SK-N-SH treated with all-trans-retinoic acid at 6 μM for 48 hours (cell line): ENCODE measurements around the gene JOSD1.

Experiments
- ATAC-seq: fragments of 200-7000 bp; cut with Tn5 transposase; 3 replicates; pipeline ENCODE4 v1.9.1; 2020; ENCODE audit warnings: mild to moderate bottlenecking, moderate library complexity
- ARNTL ChIP-seq: fragments of 450-650 bp; formaldehyde crosslinking; IDR thresholded peaks from 2 replicates; pipeline ENCODE4 v1.5.0; 2020; ENCODE audit warnings: low read depth, mild to moderate bottlenecking, moderate library complexity, borderline replicate concordance
- CSDC2 ChIP-seq: fragments of 250-450 bp; sonication (Bioruptor Pico); IDR thresholded peaks from 2 replicates; pipeline ENCODE4 v1.5.0; 2020; ENCODE audit warnings: mild to moderate bottlenecking, moderate library complexity
- GLIS3 ChIP-seq: fragments of 250-450 bp; sonication (Bioruptor Pico); IDR thresholded peaks from 2 replicates; pipeline ENCODE4 v1.5.0; 2020; ENCODE audit warnings: mild to moderate bottlenecking, moderate library complexity
- OSR1 ChIP-seq: fragments of 250-450 bp; sonication (Bioruptor Pico); IDR thresholded peaks from 2 replicates; pipeline ENCODE4 v1.8.0; 2022; ENCODE audit warnings: moderate library complexity, mild to moderate bottlenecking, inconsistent platforms
- PPARA ChIP-seq: fragments of 250-450 bp; sonication (Bioruptor Pico); IDR thresholded peaks from 2 replicates; pipeline ENCODE4 v1.5.0; 2020; ENCODE audit warnings: mild to moderate bottlenecking, borderline replicate concordance
- ZC3H10 ChIP-seq: fragments of 250-450 bp; sonication (Bioruptor Pico); IDR thresholded peaks from 2 replicates; pipeline ENCODE4 v1.5.1; 2021; ENCODE audit warnings: mild to moderate bottlenecking, moderate library complexity
- ZFP3 ChIP-seq: fragments of 250-450 bp; sonication (Bioruptor Pico); IDR thresholded peaks from 2 replicates; pipeline ENCODE4 v1.5.0; 2020; ENCODE audit warnings: mild to moderate bottlenecking, moderate library complexity
- ZFP30 ChIP-seq: fragments of 450-650 bp; formaldehyde crosslinking; IDR thresholded peaks from 2 replicates; pipeline ENCODE4 v1.5.0; 2022; ENCODE audit warnings: mild to moderate bottlenecking, moderate library complexity
- ZNF565 ChIP-seq: fragments of 450-650 bp; formaldehyde crosslinking; conservative IDR thresholded peaks from 2 replicates; pipeline ENCODE4 v1.5.0; 2020; ENCODE audit warnings: low read depth, mild to moderate bottlenecking, moderate library complexity
- ZNF8 ChIP-seq: fragments of 450-650 bp; formaldehyde crosslinking; IDR thresholded peaks from 2 replicates; pipeline ENCODE4 v1.5.0; 2020; ENCODE audit warnings: mild to moderate bottlenecking, moderate library complexity
- TF ChIP-seq, protein P1 (sequence below): fragments of 250-450 bp; sonication (Bioruptor Pico); IDR thresholded peaks from 2 replicates; pipeline ENCODE4 v1.5.1; 2020; ENCODE audit warnings: low read depth, mild to moderate bottlenecking, moderate library complexity
- TF ChIP-seq, protein P2 (sequence below): fragments of 250-450 bp; sonication (Bioruptor Pico); IDR thresholded peaks from 2 replicates; pipeline ENCODE4 v1.5.1; 2021; ENCODE audit warnings: mild to moderate bottlenecking, moderate library complexity
- TF ChIP-seq, protein P3 (sequence below): fragments of 250-450 bp; sonication (Bioruptor Pico); IDR thresholded peaks from 2 replicates; pipeline ENCODE4 v1.8.0; 2021; ENCODE audit warnings: low read depth, mild to moderate bottlenecking, moderate library complexity, borderline replicate concordance
- TF ChIP-seq, protein P4 (sequence below): fragments of 250-450 bp; sonication (Bioruptor Pico); IDR thresholded peaks from 2 replicates; pipeline ENCODE4 v1.5.0; 2020; ENCODE audit warnings: mild to moderate bottlenecking, moderate library complexity
- TF ChIP-seq, protein P5 (sequence below): fragments of 250-450 bp; sonication (Bioruptor Pico); IDR thresholded peaks from 2 replicates; pipeline ENCODE4 v1.8.0; 2020; ENCODE audit warnings: mild to moderate bottlenecking, moderate library complexity, borderline replicate concordance

JOSD1 gene

DNA sequence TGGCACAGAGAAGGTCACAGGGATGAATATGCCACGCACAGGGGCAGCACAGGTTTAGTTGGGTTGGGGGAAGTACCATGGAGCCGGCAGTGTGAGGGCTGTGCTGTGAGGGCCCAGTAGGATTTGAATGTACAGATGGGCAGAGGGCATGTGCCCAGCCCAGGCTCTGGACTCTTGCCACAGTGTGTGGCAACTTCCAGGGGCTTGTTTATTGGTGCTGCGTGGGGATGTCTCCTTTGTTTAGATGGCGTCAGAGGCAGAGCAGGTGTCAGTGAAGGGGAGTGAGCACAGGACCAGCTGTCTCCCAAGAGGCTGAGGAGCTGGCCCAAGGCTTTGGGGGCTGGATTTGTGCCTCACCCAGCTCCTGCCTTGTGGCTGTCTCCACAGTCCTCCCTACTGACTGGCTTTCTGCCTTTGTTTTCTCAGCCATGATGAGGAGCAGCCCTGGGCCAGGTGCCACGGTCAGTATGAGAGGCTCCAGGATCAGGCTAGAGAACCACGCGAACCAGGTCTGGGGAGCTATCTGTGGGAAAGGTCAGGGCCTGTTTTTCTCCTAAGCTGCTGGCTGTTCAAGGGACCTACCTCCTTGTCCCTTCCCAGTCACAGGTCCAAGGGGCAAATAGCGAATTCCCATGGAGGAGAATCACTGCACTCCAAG lies 33.1 kb upstream of the JOSD1 start:
- no peak for ATAC-seq
- TF ChIP-seq ARNTL (no peak), GLIS3 (no peak), OSR1 (CRISPR knock-in tag) (no peak), ZNF565 (CRISPR knock-in tag) (no peak), ZNF8 (CRISPR knock-in tag) (no peak)
- TF ChIP-seq, protein P1, sequence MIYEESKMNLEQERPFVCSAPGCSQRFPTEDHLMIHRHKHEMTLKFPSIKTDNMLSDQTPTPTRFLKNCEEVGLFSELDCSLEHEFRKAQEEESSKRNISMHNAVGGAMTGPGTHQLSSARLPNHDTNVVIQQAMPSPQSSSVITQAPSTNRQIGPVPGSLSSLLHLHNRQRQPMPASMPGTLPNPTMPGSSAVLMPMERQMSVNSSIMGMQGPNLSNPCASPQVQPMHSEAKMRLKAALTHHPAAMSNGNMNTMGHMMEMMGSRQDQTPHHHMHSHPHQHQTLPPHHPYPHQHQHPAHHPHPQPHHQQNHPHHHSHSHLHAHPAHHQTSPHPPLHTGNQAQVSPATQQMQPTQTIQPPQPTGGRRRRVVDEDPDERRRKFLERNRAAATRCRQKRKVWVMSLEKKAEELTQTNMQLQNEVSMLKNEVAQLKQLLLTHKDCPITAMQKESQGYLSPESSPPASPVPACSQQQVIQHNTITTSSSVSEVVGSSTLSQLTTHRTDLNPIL (CRISPR knock-in tag): no peak
- TF ChIP-seq, protein P2, sequence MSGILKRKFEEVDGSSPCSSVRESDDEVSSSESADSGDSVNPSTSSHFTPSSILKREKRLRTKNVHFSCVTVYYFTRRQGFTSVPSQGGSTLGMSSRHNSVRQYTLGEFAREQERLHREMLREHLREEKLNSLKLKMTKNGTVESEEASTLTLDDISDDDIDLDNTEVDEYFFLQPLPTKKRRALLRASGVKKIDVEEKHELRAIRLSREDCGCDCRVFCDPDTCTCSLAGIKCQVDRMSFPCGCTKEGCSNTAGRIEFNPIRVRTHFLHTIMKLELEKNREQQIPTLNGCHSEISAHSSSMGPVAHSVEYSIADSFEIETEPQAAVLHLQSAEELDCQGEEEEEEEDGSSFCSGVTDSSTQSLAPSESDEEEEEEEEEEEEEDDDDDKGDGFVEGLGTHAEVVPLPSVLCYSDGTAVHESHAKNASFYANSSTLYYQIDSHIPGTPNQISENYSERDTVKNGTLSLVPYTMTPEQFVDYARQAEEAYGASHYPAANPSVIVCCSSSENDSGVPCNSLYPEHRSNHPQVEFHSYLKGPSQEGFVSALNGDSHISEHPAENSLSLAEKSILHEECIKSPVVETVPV (CRISPR knock-in tag): no peak
- TF ChIP-seq, protein P3, sequence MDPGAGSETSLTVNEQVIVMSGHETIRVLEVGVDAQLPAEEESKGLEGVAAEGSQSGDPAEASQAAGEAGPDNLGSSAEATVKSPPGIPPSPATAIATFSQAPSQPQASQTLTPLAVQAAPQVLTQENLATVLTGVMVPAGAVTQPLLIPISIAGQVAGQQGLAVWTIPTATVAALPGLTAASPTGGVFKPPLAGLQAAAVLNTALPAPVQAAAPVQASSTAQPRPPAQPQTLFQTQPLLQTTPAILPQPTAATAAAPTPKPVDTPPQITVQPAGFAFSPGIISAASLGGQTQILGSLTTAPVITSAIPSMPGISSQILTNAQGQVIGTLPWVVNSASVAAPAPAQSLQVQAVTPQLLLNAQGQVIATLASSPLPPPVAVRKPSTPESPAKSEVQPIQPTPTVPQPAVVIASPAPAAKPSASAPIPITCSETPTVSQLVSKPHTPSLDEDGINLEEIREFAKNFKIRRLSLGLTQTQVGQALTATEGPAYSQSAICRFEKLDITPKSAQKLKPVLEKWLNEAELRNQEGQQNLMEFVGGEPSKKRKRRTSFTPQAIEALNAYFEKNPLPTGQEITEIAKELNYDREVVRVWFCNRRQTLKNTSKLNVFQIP (CRISPR knock-in tag): no peak
- TF ChIP-seq, protein P4, sequence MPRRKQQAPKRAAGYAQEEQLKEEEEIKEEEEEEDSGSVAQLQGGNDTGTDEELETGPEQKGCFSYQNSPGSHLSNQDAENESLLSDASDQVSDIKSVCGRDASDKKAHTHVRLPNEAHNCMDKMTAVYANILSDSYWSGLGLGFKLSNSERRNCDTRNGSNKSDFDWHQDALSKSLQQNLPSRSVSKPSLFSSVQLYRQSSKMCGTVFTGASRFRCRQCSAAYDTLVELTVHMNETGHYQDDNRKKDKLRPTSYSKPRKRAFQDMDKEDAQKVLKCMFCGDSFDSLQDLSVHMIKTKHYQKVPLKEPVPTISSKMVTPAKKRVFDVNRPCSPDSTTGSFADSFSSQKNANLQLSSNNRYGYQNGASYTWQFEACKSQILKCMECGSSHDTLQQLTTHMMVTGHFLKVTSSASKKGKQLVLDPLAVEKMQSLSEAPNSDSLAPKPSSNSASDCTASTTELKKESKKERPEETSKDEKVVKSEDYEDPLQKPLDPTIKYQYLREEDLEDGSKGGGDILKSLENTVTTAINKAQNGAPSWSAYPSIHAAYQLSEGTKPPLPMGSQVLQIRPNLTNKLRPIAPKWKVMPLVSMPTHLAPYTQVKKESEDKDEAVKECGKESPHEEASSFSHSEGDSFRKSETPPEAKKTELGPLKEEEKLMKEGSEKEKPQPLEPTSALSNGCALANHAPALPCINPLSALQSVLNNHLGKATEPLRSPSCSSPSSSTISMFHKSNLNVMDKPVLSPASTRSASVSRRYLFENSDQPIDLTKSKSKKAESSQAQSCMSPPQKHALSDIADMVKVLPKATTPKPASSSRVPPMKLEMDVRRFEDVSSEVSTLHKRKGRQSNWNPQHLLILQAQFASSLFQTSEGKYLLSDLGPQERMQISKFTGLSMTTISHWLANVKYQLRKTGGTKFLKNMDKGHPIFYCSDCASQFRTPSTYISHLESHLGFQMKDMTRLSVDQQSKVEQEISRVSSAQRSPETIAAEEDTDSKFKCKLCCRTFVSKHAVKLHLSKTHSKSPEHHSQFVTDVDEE (CRISPR knock-in tag): no peak

DNA sequence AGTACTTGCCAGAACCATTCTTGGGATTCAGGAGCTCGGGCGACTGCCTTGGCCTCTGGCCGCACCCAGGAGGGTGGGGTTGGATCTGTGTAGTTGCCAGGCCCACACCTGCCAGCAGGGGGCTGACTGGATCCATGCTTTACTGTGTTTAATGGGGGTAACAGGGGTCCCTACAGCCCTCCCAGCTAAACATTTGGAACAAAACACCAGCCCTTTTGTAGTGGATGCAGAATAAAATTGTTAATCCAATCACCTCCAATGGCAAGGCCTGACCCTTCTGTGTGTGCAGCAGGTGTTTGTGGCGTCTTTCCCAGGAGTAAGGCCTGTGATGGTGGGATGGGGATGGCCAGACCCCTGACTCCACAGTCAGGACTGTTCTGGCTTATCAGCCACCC lies 32.6 kb upstream of the JOSD1 start:
- ATAC-seq: peak; percentile 64; the same call in 2 of the 3 replicates
- no peak for TF ChIP-seq OSR1 (CRISPR knock-in tag)
- TF ChIP-seq, protein P2 (CRISPR knock-in tag): no peak
- TF ChIP-seq ZFP30: no peak
- TF ChIP-seq CSDC2 (CRISPR knock-in tag): no peak
- TF ChIP-seq, protein P4 (CRISPR knock-in tag): no peak
- no peak for TF ChIP-seq GLIS3
- no peak for TF ChIP-seq ZC3H10
- TF ChIP-seq PPARA (CRISPR knock-in tag): no peak
- TF ChIP-seq, protein P3 (CRISPR knock-in tag): no peak
- no peak for TF ChIP-seq ZFP3 (CRISPR knock-in tag)
- TF ChIP-seq ARNTL: no peak
- TF ChIP-seq, protein P1 (CRISPR knock-in tag): no peak
- TF ChIP-seq, protein P5, sequence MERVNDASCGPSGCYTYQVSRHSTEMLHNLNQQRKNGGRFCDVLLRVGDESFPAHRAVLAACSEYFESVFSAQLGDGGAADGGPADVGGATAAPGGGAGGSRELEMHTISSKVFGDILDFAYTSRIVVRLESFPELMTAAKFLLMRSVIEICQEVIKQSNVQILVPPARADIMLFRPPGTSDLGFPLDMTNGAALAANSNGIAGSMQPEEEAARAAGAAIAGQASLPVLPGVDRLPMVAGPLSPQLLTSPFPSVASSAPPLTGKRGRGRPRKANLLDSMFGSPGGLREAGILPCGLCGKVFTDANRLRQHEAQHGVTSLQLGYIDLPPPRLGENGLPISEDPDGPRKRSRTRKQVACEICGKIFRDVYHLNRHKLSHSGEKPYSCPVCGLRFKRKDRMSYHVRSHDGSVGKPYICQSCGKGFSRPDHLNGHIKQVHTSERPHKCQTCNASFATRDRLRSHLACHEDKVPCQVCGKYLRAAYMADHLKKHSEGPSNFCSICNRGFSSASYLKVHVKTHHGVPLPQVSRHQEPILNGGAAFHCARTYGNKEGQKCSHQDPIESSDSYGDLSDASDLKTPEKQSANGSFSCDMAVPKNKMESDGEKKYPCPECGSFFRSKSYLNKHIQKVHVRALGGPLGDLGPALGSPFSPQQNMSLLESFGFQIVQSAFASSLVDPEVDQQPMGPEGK (CRISPR knock-in tag): no peak
